Astrocyte (in vitro differentiated cells and primary cell): Measurements from ENCODE around the gene GABPA.
A peak's percentile ranks its signal among the peaks of the same experiment; 100 is the strongest.

Experiments used
- EZH2 ChIP-seq: IDR thresholded peaks from 2 replicates; pipeline ENCODE4 v1.6.1; 2012; ENCODE audit warnings: mild to moderate bottlenecking, low read length, inconsistent platforms; ENCODE audit not compliant: insufficient read depth
- TF ChIP-seq, protein P1 (sequence below): IDR thresholded peaks from 2 replicates; pipeline ENCODE4 v1.5.1; 2011; ENCODE audit warnings: low read depth, mild to moderate bottlenecking, inconsistent platforms, low read length, moderate library complexity; ENCODE audit not compliant: insufficient read depth

DNA sequence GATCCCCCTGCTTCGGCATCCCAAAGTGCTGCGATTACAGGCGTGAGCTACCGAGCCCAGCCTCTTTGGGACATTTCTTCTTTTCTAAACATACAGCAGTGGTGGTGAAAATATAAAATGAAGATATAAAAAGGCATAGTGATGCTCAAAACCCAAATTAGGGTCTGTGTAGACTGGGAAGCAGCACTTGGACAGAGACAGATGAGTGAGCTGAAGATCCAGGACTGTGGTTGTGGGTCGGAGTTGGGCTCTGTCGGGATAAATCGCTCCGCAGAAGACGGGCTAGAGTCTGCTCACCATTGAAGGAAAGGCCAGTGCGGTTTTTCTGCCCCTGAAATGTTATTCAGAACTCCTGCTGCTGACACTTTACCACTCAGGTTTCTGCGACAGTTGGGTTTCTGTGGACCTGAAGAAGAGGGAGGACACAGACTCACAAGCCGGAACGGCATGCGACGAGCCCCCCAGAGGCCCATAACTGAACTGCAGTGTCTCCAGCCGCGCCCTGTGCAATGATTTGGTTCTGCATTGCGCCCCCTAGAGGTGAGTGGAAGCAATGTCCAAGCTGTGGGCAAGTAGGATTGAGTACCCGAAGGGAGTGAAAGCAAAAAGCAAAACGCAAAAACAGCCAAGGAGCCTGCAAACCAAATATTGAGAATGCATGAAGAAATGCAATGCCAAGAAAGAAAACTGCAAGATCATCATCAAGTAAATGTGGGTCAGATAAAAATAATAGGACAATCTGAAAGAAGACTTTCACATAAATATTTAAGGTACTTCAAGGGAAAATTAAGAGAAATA, 66.6 kb downstream of the GABPA start:
- TF ChIP-seq, protein P1, sequence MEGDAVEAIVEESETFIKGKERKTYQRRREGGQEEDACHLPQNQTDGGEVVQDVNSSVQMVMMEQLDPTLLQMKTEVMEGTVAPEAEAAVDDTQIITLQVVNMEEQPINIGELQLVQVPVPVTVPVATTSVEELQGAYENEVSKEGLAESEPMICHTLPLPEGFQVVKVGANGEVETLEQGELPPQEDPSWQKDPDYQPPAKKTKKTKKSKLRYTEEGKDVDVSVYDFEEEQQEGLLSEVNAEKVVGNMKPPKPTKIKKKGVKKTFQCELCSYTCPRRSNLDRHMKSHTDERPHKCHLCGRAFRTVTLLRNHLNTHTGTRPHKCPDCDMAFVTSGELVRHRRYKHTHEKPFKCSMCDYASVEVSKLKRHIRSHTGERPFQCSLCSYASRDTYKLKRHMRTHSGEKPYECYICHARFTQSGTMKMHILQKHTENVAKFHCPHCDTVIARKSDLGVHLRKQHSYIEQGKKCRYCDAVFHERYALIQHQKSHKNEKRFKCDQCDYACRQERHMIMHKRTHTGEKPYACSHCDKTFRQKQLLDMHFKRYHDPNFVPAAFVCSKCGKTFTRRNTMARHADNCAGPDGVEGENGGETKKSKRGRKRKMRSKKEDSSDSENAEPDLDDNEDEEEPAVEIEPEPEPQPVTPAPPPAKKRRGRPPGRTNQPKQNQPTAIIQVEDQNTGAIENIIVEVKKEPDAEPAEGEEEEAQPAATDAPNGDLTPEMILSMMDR: peak; percentile 98
- no peak for TF ChIP-seq EZH2
